ENCODE measurements around the gene TMA7B.

Gene TMA7B

DNA sequence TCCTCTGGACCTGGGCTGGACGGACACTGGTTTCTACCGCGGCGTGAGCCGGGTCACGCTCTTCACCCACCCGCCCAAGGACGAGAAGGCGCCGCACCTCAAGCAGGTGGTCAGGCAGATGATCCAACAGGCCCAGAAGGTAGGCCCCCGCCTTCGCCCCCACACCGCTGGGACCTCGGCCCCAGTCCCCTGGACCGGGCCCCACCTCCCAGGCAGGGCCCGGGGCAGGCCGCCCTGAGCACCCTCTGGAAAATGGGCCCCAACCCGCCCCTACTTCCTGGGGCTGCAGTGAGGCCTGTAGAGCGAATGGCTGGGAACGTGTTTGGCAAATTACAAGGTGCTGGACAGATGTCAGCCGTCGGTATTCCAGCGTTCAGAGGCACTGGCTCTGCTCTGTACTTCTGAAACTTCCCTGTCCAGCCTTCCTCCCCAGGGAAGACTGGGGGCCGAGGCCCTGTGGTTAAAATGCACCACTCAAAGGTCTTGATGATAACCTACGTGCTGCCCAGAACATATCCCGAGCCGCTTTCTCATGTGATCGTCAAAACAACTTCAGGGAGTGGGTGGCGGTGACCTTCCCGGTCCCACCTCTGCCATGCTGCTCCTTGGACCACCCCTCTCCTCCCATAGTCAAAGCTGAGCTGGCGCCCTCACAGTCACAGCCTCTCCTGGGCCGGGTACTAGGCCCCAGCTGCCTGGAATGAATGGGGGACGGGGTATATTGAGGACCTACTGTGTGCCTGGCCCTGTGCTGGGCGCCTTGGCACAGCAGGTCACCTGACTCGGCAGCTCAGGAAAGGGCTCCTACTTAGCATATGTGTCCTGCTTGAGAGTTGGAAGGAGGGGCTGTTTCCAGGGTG lies 35.4 kb downstream of the TMA7B start:
- Histone ChIP-seq H3K79me2 (no peaks in the 10 kb centered on the region), H3K27ac (peak overlapping the region; percentile 39), H3K36me3 (ENCODE audit: control insufficient read depth, insufficient read depth, low read length) (no peaks in the 10 kb centered on the region), H2AFZ (peak overlapping the region; percentile 76), H3K9ac (peak overlapping the region; percentile 76), H3K27me3 (ENCODE audit: control insufficient read depth, insufficient read depth, low read length) (no peaks in the 10 kb centered on the region), H3K4me3 (ENCODE audit: low read depth, low read length) (peak overlapping the region; percentile 87), H3K9me3 (ENCODE audit: control insufficient read depth, low read length) (no peaks in the 10 kb centered on the region), H3K4me2 (ENCODE audit: low read length) (peak overlapping the region; percentile 95), H3K4me1 (no peaks in the 10 kb centered on the region)
- no peak for TF ChIP-seq CTCF (IDR thresholded peaks at IDR 0.05)

DNA sequence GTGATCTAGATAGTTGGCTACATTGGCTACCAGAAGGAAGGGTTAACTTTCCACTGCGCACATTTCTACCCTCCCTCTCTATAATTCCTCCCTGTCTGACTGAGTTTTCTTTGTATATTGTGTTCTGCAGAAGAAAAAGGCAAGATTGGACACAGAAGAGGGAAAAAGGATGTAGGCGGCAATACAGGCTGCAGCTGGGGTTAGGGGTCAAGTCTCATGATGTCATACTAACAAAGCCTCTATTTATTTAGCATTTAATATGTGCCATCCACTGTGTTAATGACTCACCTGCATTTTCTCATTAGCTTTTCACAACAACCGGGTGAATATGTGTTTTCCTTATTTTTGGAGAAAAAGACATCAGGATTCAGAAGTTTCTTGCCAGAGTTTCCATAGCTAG lies 36.5 kb downstream of the TMA7B start:
- Histone ChIP-seq H3K27ac (no peak overlapping the region), H3K4me3 (ENCODE audit: low read depth, low read length) (no peak overlapping the region), H3K4me1 (no peaks in the 10 kb centered on the region), H3K9me3 (ENCODE audit: control insufficient read depth, low read length) (no peaks in the 10 kb centered on the region), H3K4me2 (ENCODE audit: low read length) (peak overlapping the region; percentile 95), H2AFZ (no peak overlapping the region), H3K36me3 (ENCODE audit: control insufficient read depth, insufficient read depth, low read length) (no peaks in the 10 kb centered on the region), H3K79me2 (no peaks in the 10 kb centered on the region), H3K27me3 (ENCODE audit: control insufficient read depth, insufficient read depth, low read length) (no peaks in the 10 kb centered on the region), H3K9ac (no peak overlapping the region)
- TF ChIP-seq CTCF (IDR thresholded peaks at IDR 0.05), result no peak

- no peaks in the 10 kb centered on the region for H3K9me3 ChIP-seq (ENCODE audit: control insufficient read depth, low read length)
- H3K27ac ChIP-seq, result no peak overlapping the region
- no peaks in the 10 kb centered on the region for H3K36me3 ChIP-seq (ENCODE audit: control insufficient read depth, insufficient read depth, low read length)
- TF ChIP-seq CTCF (IDR thresholded peaks at IDR 0.05), result no peak
- H2AFZ ChIP-seq, result no peak overlapping the region
- no peaks in the 10 kb centered on the region for H3K4me1 ChIP-seq
- no peaks in the 10 kb centered on the region for H3K27me3 ChIP-seq (ENCODE audit: control insufficient read depth, insufficient read depth, low read length)
- no peak overlapping the region for H3K4me2 ChIP-seq (ENCODE audit: low read length)
- H3K4me3 ChIP-seq (ENCODE audit: low read depth, low read length), result no peak overlapping the region
- H3K79me2 ChIP-seq, result no peaks in the 10 kb centered on the region
- H3K9ac ChIP-seq, result no peak overlapping the region
Measured at GRCh38 chr22:39997421-39997820, 37.2 kb downstream of the TMA7B start.

GRCh38 chr22:39997939-39998726 lies 37.9 kb downstream of the TMA7B start:
- no peak overlapping the region for H3K27ac ChIP-seq
- no peaks in the 10 kb centered on the region for H3K79me2 ChIP-seq
- TF ChIP-seq CTCF (IDR thresholded peaks at IDR 0.05), result no peak
- peak overlapping the region; percentile 39 for H3K4me2 ChIP-seq (ENCODE audit: low read length)
- H3K9me3 ChIP-seq (ENCODE audit: control insufficient read depth, low read length), result no peaks in the 10 kb centered on the region
- no peaks in the 10 kb centered on the region for H3K27me3 ChIP-seq (ENCODE audit: control insufficient read depth, insufficient read depth, low read length)
- H3K4me3 ChIP-seq (ENCODE audit: low read depth, low read length), result no peak overlapping the region
- H2AFZ ChIP-seq, result no peak overlapping the region
- H3K9ac ChIP-seq, result no peak overlapping the region
- H3K36me3 ChIP-seq (ENCODE audit: control insufficient read depth, insufficient read depth, low read length), result no peaks in the 10 kb centered on the region
- H3K4me1 ChIP-seq, result no peaks in the 10 kb centered on the region

All from parathyroid adenoma (tissue), 2 donors.